HG03159 (cell line): ENCODE results near the gene SRPX2.
"Not testable (repeated sequence)": the region's sequence is repeated elsewhere in the genome, so short reads cannot be mapped to it uniquely, and the experiment has no call there.

Experiments
- ATAC-seq: cut with Tn5 transposase; IDR thresholded peaks from one replicate; pipeline ENCODE4 v1.9.1; 2021; ENCODE audit warnings: mild to moderate bottlenecking, moderate library complexity; ENCODE audit not compliant: unreplicated experiment

Gene SRPX2

DNA sequence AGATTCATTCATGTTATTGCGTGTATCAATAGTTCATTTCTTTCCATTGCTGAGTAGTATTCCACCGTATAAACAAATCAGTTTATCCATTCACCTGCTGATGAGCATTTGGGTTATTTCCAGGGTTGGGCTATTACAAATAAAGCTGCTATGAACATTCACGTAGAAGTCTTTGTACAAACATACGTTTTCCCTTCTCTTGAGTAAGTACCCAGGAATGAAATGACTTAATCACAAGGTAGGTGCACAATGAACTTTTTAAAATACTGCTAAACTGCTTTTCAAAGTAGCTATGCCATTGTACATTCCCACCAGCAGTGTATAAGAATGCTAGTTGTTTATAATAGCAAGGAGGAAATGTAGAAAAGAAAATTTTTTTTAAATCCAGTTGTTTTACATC is 52.0 kb downstream of the SRPX2 start:
- ATAC-seq: no peak

DNA sequence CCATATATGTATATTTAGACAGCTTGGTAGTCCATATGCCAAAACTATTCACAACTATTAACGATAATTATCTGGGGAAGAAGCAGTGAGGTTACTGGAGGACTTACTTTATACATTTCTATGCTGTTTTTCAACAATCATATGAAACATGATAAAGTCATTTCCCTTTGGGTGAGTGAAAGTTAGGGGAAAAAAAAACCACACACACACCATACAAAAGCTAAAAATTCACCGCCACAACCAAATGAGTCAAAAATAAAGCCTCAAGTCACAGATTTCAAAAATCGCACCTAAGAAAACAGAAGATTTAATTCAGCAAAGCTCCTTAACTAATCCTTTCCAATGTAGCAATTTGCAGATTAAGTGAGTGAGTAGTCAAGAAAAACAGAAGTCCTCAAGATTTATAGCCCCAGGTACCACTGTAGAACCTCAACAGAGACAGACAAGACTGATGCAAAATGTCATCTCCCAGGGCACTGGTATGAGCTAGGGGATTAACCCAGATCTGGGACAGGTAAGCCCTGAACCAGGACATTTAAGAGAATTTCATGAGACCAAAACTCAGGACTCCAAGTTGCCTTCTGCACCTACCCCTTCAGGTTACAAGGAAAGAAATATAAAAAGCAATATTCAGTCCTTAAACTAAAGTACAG is 52.8 kb downstream of the SRPX2 start:
- no peak for ATAC-seq

DNA sequence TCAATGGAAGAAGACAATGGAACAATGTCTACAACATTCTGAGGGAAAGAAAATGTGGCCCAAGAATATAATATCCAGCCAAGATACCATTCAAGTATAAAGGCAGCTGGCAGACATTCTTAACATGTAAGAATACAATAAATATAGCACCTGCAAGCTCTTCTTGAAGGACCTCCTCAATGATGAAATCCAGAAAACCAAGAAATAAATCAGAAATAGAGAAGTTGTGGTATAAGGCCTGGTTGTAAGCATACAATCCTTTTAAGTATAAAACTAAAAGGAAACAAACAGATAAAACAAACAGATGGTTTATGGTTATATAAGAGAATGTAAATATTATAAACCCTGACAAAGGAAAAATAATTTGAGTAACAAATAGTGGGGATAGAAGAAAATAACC is 54.6 kb downstream of the SRPX2 start:
- no peak for ATAC-seq

DNA sequence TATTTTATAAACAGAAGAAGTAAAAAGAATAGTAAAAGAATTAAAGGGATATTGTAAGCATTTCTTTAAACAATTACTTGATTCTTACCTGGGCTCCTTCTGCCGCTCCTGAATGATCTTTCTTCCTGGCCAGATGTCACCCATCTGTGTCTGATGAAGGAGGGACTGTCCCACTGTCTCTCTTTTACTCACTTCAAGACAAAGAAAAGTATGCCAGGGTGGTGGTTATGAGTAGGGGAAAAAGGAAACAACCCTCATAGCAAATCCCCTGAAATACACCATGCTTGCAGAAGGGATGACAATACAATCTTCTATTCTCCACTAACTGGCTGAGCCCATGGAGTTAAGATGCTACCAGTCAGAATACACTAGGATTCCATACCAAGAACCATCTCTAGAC is 56.8 kb downstream of the SRPX2 start:
- ATAC-seq: no peak

DNA sequence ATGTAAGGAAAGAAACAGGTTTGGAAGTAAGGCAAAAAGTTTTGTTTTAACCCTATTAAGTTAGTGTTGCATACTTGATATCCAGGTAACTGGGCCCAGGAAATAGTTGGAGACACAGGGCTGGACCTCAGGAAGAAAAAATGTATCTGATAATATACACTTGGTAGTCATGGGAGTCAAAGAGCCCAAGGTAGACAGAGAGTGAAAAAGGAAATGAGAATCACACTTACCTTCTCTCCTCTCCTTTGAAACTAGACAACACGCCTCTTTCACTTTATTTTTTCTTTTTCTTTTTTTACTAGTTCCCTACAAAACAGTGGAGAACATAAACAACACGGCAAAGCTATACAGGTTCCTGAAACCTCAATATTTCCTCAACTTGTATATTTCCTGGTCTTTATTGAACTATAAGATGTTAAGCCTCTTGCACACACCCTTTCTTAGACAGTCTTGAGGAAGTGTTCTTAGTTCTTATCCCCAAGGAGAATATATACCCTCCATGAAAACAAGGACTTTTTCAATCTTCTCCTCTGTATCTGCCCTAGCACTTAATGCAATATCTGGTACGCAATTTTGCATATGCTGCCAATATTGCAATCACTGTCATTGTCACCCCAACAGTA is 60.7 kb downstream of the SRPX2 start:
- no peak for ATAC-seq

DNA sequence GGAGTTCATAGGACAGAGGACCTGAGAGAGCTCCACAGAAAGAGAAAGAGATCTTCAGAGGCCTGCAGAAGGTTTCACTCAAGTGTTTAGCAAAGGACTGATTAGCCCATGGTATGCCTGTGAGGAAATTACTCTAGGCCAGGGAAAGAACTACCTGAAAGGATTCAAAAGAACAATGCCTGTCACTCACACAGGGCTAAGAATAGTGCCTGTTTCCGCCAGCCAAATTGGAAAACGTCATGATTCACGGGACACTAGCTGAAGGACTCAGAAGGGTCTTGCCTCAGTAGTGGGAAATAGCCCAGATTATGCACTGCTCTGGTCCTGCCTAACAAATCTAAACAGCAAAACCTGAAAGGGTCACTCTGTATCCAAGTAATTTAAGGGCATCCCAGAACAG is 66.8 kb downstream of the SRPX2 start:
- ATAC-seq: no peak

DNA sequence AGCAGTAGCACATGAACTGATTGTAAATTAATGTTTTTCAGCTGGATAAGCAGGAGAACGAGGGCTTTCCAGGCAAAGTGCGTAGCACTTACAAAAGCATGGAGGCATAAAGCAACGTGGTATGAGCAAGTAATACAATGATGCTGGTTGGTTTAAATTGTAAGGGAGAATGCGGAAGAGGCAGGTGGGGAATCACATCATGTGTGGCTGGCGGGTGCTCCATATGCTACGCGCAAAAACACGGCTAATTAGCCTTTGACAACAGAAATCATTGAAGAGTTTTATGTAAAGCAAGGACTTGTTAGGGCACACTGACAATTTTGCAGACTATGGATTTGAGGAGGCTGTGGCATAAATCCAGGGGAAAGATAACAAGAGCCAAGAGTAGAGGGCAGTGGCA is 73.4 kb downstream of the SRPX2 start:
- no peak for ATAC-seq

DNA sequence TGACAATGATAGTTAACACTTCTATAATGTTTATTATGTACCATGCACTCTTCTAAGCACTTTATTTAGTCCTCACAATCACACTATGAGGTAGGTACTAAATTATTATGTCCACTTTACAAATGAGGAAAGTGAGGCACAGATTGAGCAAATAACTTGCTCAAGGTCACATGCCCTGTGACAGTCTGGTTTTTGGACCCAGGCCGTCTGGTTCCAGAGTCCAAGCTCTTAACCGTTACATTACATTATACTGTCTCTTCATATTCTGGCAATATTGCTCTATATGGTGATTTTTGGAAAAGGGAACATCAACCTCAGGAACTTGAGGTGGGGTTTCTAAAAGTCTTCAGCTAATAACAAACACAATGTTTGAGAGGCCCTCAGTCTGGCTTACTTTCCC is 75.1 kb downstream of the SRPX2 start:
- ATAC-seq: no peak

DNA sequence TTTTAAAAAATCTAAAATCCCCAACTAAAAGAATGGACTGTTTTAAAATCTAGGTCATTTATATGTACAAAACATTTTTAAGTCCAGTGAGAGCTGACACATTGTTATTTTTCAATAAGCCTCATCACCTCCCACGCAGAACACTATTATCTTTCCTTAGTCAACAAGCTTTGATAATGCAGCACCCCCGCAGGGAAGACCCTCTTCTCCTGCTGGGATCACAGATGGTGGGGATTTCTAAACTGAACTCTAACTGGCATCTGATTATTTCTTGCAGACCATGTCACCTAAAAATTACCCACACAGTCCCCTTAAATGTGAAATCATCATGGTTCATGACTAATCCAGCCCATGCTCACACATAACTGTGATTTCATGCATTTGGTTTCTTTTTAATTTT is 76.3 kb downstream of the SRPX2 start:
- no peak for ATAC-seq

DNA sequence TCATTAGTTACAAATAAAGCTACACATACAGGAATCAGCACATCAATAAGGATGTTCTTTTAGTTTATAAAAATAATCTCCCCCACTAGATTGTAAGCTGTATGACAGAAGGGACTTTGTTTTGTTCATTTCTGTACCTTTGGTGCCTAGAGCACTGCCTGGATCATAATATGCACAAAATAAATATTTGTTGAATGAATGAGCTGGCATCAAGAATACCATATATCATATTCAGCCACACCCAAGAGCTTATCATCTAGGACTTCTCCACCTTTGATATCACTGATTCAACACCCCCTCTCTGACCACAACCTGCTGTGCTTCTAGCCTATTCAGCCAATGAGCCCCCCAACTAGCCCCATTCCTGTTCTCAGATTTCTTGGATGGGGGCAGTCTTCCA is 77.3 kb downstream of the SRPX2 start:
- no peak for ATAC-seq

DNA sequence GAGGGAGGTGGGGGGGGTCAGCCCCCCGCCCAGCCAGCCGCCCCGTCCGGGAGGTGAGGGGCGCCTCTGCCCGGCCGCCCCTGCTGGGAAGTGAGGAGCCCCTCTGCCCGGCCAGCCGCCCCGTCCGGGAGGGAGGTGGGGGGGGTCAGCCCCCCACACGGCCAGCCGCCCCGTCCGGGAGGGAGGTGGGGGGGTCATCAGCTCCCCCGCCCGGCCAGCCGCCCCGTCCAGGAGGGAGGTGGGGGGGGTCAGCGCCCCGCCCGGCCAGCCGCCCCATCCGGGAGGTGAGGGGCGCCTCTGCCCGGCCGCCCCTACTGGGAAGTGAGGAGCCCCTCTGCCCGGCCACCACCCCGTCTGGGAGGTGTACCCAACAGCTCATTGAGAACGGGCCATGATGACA is 80.0 kb downstream of the SRPX2 start:
- ATAC-seq: not testable (repeated sequence)
